ENCODE data around the gene FNDC1.

The FNDC1 gene

DNA sequence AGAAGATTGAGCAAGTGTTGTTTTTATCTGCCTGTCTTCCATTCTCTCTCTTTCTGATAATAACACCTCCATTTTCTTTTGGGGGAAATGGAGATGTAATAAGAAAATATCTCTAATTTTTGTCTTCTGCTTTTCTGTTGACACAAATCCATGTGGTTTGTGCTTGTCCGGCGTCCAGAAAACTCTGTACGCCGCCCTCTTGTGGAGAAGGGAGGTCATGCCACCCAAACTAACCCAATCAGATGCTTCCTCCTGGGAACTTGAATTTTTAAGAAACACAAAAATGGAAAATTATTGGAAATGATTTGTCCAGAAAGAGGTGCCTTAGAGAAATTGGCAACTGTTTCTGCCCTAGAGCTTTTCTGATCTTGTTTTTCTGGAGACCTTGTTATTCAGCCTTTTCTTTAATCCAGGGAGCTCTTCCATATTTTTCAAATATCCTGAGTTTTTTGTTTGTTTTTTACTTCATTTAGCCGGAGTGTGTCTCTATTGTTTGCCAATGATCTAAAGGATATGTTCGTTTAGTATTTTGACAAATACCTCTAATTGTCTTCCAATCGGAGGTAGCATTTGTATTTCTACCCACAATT is 17.8 kb upstream of the FNDC1 start:
- peaks cover 3% of the 10 kb centered on the region; the same call in 1 of the 2 replicates for H3K9me3 ChIP-seq (ENCODE audit: low read depth, low read length)
- no peak overlapping the region for H3K9ac ChIP-seq (ENCODE audit: insufficient read length)
- TF ChIP-seq POLR2AphosphoS5 (IDR thresholded peaks at IDR 0.05; ENCODE audit: borderline replicate concordance, low read depth, low read length) = no peak
- no peak for TF ChIP-seq FOXP2 (optimal IDR thresholded peaks at IDR 0.05; ENCODE audit: control extremely low read depth, extremely low read length, insufficient read depth)
- TF ChIP-seq EZH2 (IDR thresholded peaks at IDR 0.05) = no peak
- no peak overlapping the region for H3K4me3 ChIP-seq
- no peak for DNase-seq (ENCODE audit: low read depth, low spot score)
- H3K36me3 ChIP-seq (ENCODE audit: insufficient read depth, low read length) = no peaks in the 10 kb centered on the region
- no peak overlapping the region for H3K27ac ChIP-seq

DNA sequence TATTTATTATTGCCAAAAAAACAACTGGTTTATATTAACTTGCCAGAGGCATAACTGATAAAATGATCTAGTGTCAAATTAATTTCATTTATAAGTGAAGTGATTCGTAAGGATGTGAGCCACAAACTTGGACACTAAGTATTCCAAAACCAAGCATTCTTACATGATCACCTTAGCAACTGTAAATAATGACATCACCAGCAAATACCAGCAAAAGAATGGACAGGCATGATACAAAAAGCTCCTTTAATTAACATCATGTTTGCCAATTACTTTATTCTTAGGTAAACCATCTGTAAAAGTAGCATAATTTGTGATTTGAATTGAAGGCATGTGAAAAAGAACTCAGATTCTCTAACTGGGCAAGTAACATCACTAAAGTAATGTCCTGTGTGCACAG is 17.2 kb upstream of the FNDC1 start:
- no peak overlapping the region for H3K4me3 ChIP-seq
- TF ChIP-seq POLR2AphosphoS5 (IDR thresholded peaks at IDR 0.05; ENCODE audit: borderline replicate concordance, low read depth, low read length) (no peak), EZH2 (IDR thresholded peaks at IDR 0.05) (no peak), FOXP2 (optimal IDR thresholded peaks at IDR 0.05; ENCODE audit: control extremely low read depth, extremely low read length, insufficient read depth) (no peak)
- H3K27ac ChIP-seq = no peak overlapping the region
- peaks cover 3% of the 10 kb centered on the region; the same call in 1 of the 2 replicates for H3K9me3 ChIP-seq (ENCODE audit: low read depth, low read length)
- no peak overlapping the region for H3K9ac ChIP-seq (ENCODE audit: insufficient read length)
- no peaks in the 10 kb centered on the region for H3K36me3 ChIP-seq (ENCODE audit: insufficient read depth, low read length)
- no peak for DNase-seq (ENCODE audit: low read depth, low spot score)

DNA sequence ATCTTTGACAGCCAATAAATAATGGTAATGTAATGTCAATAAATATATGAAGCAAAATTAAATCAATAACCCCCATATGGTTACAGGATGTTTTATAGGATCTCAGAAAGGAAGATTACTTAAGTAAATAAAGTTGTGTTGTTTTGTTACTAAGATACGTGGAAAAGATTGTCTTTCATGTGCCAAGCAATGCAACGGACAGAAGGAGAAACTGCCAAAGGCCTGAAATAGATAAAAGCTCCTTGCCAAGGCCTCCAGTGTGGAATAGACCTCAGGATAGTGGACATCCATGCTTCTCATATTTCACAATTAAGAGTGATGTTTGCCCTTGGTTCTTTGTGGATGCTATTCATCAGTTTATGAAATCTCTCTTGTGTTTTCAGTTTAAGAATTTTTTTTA is 16.4 kb upstream of the FNDC1 start:
- H3K36me3 ChIP-seq (ENCODE audit: insufficient read depth, low read length) = no peaks in the 10 kb centered on the region
- no peak for TF ChIP-seq POLR2AphosphoS5 (IDR thresholded peaks at IDR 0.05; ENCODE audit: borderline replicate concordance, low read depth, low read length)
- no peak for TF ChIP-seq EZH2 (IDR thresholded peaks at IDR 0.05)
- no peak for TF ChIP-seq FOXP2 (optimal IDR thresholded peaks at IDR 0.05; ENCODE audit: control extremely low read depth, extremely low read length, insufficient read depth)
- peaks cover 3% of the 10 kb centered on the region; the same call in 1 of the 2 replicates for H3K9me3 ChIP-seq (ENCODE audit: low read depth, low read length)
- no peak overlapping the region for H3K27ac ChIP-seq
- no peak for DNase-seq (ENCODE audit: low read depth, low spot score)
- no peak overlapping the region for H3K9ac ChIP-seq (ENCODE audit: insufficient read length)
- no peak overlapping the region for H3K4me3 ChIP-seq

DNA sequence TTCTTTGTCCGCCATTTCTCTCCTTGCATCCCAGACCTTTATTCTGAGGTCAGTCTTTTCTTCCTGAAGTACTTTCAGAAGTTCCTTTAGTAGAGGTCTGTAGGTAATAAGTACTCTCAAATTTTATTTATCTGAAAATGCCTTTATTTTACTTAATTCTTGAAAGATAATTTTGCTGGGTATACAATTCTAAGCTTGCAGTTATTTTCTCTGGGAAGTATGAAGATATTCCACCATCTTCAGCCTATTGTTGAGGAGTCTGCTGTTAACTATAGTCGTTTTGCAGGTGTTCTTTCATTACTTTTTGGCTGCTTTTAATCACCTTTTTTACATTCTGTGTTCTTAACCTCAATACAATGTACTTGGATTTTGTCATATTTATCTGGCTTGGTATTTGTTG is 13.5 kb upstream of the FNDC1 start:
- no peak overlapping the region for H3K9ac ChIP-seq (ENCODE audit: insufficient read length)
- H3K27ac ChIP-seq = no peak overlapping the region
- peaks cover 3% of the 10 kb centered on the region; the same call in 1 of the 2 replicates for H3K9me3 ChIP-seq (ENCODE audit: low read depth, low read length)
- TF ChIP-seq EZH2 (IDR thresholded peaks at IDR 0.05) (no peak), POLR2AphosphoS5 (IDR thresholded peaks at IDR 0.05; ENCODE audit: borderline replicate concordance, low read depth, low read length) (no peak)
- H3K4me3 ChIP-seq = no peak overlapping the region
- DNase-seq (ENCODE audit: low read depth, low spot score) = no peak
- H3K36me3 ChIP-seq (ENCODE audit: insufficient read depth, low read length) = no peaks in the 10 kb centered on the region

DNA sequence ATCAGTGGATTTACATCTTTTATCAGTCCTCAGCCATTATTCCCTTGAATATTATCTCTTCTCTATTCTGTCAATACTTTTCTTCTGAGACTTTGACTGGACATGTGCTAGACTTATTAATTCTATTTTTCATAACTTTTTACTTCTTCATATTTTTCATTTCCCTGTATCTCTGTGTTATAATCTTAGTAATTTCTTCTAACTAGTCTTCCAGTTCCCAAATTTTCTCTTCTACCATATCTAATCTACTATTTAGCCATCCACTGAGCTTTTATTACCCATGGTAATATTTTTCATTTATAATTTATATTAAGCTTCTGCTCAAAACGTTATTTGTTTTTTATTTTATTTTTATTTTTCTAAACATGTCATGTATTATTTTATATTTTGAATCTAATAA is 13.1 kb upstream of the FNDC1 start:
- no peak for DNase-seq (ENCODE audit: low read depth, low spot score)
- Histone ChIP-seq H3K9ac (ENCODE audit: insufficient read length) (no peak overlapping the region), H3K27ac (no peak overlapping the region), H3K9me3 (ENCODE audit: low read depth, low read length) (peaks cover 3% of the 10 kb centered on the region; the same call in 1 of the 2 replicates), H3K36me3 (ENCODE audit: insufficient read depth, low read length) (no peaks in the 10 kb centered on the region), H3K4me3 (no peak overlapping the region)
- TF ChIP-seq POLR2AphosphoS5 (IDR thresholded peaks at IDR 0.05; ENCODE audit: borderline replicate concordance, low read depth, low read length) (no peak), EZH2 (IDR thresholded peaks at IDR 0.05) (no peak), FOXP2 (optimal IDR thresholded peaks at IDR 0.05; ENCODE audit: control extremely low read depth, extremely low read length, insufficient read depth) (no peak)

DNA sequence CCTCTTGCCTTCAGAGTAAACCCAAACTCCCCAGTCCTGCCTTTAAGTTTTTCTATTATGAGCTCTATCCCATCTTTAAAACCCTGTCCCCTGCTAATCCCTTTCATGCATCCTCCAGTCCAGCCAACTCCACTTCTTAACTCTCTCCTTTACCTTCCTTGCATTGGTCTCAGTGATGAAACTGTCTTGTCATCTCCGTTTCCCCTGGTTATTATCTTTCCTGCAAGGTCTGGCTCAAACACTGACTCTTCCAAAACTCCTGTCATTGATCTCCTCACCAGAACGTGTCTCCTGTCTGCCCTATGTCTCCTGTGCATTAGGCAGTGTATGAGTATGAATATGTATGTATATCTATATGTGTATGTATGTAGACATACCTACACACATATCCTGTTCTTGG is 11.8 kb upstream of the FNDC1 start:
- no peak overlapping the region for H3K27ac ChIP-seq
- no peak for DNase-seq (ENCODE audit: low read depth, low spot score)
- no peak for TF ChIP-seq EZH2 (IDR thresholded peaks at IDR 0.05)
- TF ChIP-seq POLR2AphosphoS5 (IDR thresholded peaks at IDR 0.05; ENCODE audit: borderline replicate concordance, low read depth, low read length) = no peak
- H3K9ac ChIP-seq (ENCODE audit: insufficient read length) = no peak overlapping the region
- H3K4me3 ChIP-seq = no peak overlapping the region
- H3K9me3 ChIP-seq (ENCODE audit: low read depth, low read length) = peaks cover 3% of the 10 kb centered on the region; the same call in 1 of the 2 replicates
- no peaks in the 10 kb centered on the region for H3K36me3 ChIP-seq (ENCODE audit: insufficient read depth, low read length)

DNA sequence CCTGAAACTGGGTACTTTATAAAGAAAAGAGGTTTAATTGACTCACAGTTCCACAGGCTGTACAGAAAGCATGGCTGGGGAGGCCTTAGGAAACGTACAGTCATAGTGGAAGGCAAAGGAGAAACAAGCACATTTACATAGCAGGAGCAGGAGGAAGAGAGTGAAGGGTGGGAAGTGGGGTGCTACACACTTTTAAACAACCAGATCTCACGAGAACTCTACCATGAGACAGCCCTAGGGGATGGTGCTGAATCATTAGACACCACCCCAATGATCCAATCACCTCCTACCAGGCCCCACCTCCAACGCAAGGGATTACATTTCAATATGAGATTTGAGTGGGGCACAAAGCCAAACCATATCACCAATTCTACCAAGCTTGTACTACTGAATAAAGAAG is 7.4 kb upstream of the FNDC1 start:
- no peak overlapping the region for H3K4me3 ChIP-seq
- no peaks in the 10 kb centered on the region for H3K36me3 ChIP-seq (ENCODE audit: insufficient read depth, low read length)
- H3K9ac ChIP-seq (ENCODE audit: insufficient read length) = no peak overlapping the region
- H3K27ac ChIP-seq = no peak overlapping the region
- no peak for TF ChIP-seq FOXP2 (optimal IDR thresholded peaks at IDR 0.05; ENCODE audit: control extremely low read depth, extremely low read length, insufficient read depth)
- no peak for TF ChIP-seq EZH2 (IDR thresholded peaks at IDR 0.05)
- TF ChIP-seq POLR2AphosphoS5 (IDR thresholded peaks at IDR 0.05; ENCODE audit: borderline replicate concordance, low read depth, low read length) = no peak
- DNase-seq (ENCODE audit: low read depth, low spot score) = no peak
- H3K9me3 ChIP-seq (ENCODE audit: low read depth, low read length) = no peaks in the 10 kb centered on the region

DNA sequence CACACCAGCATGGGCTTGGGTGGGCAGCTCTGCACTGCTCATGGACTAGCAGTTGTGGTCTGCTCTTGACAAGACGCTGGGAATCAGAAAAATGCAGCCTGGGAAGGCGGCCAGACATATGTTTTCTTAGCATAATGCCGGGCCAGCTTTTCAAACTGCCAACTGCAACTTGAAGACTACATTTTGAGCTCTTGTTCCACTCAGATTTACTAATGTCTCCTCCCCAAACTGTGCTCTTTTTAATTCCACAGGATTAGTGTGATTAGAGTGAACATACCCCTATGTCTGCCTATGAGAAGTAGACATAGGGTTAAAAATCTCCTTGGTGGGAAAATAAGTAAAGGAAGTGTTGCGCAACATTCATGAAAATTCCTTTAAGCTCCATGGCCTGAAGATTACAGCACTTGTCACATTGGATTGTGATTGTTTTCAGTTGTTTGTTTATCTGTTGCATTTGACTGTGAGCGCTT is 5.3 kb upstream of the FNDC1 start:
- Histone ChIP-seq H3K36me3 (ENCODE audit: insufficient read depth, low read length) (no peaks in the 10 kb centered on the region), H3K4me3 (peak overlapping the region; percentile 17; the same call in 1 of the 2 replicates), H3K9ac (ENCODE audit: insufficient read length) (no peak overlapping the region), H3K9me3 (ENCODE audit: low read depth, low read length) (no peaks in the 10 kb centered on the region), H3K27ac (0 out of 2 replicates have a peak overlapping the region, but pooled peaks have one; percentile 26)
- TF ChIP-seq FOXP2 (optimal IDR thresholded peaks at IDR 0.05; ENCODE audit: control extremely low read depth, extremely low read length, insufficient read depth) (peak; percentile 89), POLR2AphosphoS5 (IDR thresholded peaks at IDR 0.05; ENCODE audit: borderline replicate concordance, low read depth, low read length) (no peak)
- no peak for DNase-seq (ENCODE audit: low read depth, low spot score)

All from SK-N-MC (cell line).